ENCODE results near the gene ZNF195.
"Not testable (repeated sequence)": the region's sequence is repeated elsewhere in the genome, so short reads cannot be mapped to it uniquely, and the experiment has no call there.

The ZNF195 gene

DNA sequence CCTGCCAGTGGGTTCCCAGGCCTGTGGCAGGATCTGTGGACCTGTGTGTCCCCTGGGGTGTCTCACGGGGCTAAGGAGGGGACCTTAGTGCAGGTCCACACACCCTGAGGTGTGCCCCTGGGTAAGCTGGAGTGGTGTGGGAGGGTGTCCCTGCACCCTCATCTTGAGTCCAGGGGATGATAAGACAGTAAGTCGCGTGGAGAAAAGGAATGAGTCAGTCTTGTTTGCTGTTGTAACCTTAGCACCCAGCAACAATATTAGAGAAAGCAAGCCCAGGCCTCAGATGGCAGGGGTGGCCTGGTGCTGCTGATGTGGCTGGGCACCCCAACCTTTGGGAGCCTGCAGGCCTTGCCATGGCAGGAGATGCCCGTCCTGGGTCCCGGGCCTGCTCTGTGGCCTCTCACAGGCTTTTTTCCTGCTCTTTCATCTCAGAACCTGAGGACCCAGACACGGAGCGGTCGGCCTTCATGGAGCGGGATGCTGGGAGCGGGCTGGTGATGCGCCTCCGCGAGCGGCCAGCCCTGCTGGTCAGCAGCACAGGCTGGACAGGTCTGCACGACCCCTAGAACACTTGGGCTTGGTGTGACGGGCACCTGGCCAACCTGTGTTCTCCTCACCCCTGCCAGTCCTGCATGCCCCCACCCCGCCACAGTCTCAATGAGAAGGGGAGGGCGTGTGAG lies 23.4 kb upstream of the ZNF195 start:
- not testable (repeated sequence) for DNase-seq (ENCODE audit: low read depth)

DNA sequence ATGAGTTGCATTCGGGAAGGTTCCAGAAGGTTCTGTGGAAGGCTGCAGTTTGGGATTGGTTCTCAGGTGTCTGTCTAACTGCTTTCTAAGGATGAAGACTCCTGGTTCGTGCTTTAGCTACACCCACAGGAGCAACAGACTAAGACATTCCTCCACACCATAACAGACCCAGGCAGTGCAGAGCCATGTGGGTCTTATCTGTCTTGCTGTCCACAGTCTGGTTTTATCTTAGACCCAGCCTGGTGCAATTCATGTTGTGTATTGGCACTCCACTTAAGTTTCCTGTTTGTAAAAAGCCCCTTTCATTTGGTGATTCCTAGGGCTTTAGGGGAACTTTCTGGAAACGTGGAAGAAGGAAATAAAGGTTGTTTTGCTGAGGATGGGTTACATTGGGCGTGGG lies 22.1 kb upstream of the ZNF195 start:
- DNase-seq (ENCODE audit: low read depth) = not testable (repeated sequence)

DNA sequence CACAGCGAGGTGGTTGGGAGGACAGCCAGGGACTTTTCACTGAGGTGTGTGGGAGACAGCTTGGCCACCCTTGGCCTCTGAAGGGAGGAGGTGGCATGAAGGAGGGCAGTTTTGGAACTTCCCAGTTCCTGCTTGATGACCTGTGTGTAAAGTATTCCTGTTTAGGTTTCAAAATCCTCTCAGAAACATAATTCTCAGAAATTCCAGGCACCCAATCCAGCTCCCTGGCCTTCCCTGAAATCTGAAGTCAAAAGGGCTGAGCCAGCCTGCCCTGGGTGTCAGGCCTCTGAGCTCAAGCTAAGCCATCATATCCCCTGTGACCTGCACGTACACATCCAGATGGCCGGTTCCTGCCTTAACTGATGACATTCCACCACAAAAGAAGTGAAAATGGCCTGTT lies 19.6 kb upstream of the ZNF195 start:
- not testable (repeated sequence) for DNase-seq (ENCODE audit: low read depth)

DNA sequence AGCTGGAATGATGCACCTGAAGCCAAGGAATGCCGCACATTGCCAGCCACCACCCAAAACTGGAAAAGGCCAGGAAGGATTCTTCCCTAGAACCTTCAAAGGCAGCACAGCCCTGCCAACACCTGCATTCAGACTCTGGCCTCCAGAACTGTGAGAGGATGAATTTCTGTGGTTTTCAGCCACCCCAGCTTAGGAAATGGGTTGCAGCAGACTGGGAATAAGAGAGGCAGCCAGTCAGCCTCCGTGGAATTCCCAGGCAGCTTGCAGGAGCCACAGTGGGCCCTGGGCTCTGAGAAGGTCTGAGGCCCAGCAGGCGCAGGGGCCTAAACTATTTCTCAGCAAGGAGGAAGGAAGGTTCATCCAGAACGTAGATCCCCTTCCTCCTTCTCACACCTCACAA lies 19.2 kb upstream of the ZNF195 start:
- not testable (repeated sequence) for DNase-seq (ENCODE audit: low read depth)

DNA sequence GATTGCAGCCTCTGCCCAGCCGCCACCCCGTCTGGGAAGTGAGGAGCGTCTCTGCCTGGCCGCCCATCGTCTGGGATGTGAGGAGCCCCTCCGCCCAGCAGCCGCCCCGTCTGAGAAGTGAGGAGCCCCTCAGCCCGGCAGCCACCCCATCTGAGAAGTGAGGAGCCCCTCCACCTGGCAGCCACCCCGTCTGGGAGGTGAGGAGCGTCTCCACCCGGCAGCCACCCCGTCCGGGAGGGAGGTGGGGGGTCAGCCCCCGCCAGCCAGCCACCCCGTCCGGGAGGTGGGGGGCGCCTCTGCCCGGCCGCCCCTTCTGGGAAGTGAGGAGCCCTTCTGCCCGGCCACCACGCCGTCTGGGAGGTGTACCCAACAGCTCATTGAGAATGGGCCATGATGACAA lies 18.3 kb upstream of the ZNF195 start:
- DNase-seq (ENCODE audit: low read depth) = not testable (repeated sequence)

DNA sequence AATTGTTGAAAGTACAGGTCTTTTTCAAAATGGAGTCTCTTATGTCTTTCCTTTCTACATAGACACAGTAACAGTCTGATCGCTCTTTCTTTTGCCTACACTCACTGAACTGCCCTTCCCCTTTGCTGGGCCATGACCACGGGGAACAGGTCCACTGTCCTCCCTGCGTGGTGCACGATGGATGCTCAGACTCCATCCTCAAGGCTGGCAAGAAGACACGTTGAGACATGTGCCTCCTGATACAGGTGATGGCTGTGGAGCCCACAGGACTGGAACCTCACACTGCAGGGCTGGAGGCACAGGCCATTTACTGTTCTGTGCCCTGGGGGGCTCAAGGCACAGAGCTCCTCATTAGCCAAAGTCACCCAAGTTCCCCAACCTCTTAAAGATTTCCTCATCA lies 16.5 kb upstream of the ZNF195 start:
- not testable (repeated sequence) for DNase-seq (ENCODE audit: low read depth)

DNA sequence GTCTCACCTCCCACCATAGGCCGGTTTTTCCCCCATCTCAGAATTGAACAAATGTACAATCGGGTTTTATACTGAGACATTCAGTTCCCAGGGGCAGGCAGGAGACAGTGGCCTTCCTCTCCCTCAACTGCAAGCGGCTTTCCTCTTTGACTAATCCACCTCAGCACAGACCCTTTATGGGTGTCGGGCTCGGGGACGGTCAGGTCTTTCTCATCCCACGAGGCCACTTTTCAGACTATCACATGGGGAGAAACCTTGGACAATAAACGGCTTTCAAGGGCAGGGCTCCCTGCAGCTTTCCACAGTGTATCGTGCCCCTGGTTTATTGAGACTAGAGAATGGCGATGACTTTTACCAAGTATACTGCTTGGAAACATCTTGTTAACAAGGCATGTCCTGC lies 16.0 kb upstream of the ZNF195 start:
- DNase-seq (ENCODE audit: low read depth) = not testable (repeated sequence)

DNA sequence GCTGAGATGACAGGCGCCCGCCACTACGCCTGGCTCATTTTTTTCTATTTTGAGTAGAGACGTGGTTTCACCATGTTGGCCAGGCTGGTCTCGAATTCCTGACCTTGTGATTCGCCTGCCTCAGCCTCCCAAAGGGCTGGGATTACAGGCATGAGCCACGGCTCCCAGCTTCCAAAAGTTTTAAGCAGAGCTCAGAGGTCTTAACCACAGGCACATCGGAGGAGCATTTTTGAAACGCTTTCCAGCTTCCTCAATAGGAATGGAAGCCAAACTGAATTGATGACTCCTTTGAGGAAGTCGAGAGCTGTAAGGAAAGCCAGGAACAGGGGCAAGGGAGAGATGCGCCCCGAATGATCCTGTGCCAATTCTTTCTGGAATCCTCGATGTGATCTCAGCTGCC lies 14.5 kb upstream of the ZNF195 start:
- DNase-seq (ENCODE audit: low read depth) = not testable (repeated sequence)

DNA sequence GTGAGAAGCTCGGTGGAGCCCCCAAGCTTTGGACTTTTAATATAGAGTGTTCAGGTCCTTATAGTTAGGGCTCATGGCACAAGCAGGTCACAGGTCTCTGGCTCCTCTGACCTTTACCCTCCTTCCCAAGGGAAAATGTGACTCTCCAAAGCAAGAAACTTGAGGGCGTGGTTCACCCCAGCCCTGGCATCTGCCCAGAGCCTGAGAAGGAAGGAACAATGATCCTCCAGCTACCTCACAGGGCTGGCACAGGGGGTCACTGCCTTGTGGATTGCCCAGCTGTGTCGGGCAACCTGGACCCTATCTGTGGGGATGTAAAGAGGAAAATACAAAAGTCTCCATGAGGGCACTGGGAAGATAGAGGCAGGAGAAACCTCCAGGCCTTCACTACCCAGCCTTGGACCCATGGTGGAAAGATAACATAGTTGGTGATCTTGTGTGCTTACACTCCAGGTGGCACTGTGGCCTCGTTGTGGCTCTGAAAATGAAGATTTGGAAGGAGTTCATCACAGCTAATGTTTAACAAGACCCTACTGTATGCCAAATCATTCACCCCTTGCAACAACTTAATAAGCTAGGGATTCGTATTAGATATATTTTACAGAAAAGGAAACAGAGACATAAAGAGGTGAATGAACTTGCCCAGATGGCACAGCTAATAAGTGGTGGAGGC lies 3.8 kb upstream of the ZNF195 start:
- DNase-seq (ENCODE audit: low read depth) = no peak

DNA sequence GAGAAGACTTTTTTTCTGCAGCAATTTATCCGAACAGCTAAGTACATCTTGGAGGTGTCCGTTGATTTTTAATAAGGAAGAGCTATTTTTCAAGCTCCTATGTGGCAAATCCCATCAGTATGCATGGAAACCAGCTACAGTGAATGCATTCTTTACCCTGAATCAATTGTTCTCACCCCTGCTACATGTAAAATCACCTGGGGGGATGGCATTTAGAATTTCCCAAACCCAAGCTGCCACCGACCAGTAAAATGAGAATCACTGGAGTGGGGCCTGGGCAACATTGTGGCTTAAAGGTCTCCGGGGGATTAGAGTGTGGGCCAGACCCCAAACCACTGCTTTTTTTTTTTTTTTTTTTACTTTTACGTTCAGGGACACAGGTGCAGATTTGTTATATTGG lies 2.8 kb upstream of the ZNF195 start:
- no peak for DNase-seq (ENCODE audit: low read depth)

DNA sequence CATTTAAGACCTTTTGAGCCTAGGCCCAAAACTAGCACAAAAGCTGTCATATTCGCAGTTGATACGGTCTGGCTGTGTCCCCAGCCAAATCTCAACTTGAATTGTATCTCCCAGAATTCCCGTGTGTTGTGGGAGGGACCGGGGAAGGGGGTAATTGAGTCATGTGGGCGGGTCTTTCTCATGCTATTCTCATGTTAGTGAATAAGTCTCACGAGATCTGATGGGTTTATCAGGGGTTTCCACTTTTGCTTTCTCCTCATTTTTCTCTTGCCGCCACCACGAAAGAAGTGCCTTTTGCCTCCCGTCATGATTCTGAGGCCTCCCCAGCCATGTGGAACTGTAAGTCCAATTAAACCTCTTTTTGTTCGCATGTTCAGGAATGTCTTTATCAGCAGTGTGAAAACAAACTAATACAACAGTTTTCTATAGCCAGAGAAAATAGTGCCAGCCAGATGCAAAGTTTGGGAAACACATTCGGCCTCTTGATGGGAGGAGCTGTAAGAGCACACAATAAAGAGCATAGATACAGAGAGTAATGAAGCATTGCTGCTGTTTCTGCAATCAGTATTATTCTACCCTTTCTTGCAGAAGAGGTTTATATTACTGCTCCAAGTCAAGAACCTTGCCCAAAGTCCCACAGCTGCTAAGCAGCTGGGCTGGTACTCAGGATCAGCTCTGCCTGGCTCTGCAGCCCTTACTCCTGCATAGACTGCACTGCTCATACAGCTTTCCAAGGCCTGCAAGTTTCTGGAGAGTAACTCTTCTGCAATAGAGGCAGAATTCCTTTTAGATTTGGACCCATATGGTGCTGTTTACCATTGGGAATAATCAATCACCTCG lies 2.0 kb upstream of the ZNF195 start:
- DNase-seq (ENCODE audit: low read depth) = no peak

DNA sequence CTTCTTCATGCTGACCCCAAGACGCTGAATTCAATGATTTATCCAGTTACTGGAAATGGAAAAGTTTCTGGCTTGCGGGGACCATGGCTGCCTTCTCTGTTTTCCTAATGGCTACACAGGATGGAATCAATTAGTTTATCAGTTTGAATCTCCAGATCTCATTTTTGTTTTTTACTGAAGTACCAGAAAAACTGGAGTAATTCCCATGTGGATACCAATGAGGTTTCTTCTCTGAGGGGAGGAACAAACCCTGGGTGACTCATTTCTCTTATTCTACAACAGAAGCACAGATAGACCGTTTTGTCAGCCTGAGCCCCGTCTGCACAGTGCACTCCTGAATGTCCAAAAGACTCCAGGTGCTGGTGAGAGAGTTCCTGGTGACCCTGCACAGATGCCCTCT lies 3.4 kb downstream of the ZNF195 start:
- no peak for DNase-seq (ENCODE audit: low read depth)

DNA sequence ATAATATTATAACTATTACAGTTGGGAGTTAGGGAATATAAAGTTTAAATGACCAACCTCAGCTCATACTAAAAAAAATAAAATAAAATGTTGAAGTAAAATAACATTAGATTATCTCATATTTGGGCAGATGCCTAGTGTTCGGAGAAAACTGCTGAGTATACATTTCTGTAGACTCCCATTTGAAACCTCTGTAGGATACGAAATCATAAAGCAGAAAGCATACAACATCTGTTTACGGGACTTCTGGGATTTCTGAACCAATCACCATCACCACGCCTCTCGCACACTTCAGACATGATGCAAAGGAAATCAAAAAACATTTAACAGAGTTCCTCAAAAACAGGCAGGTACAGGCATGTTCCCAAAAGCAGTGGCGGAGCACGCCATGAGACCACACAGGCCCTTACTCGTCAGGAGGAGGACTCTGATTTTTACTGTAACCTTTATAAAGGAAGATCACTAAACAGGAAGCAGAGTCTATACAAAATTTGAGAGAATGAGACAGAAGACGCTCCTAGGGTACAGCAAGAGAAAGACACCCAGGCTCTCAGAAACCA lies 8.6 kb downstream of the ZNF195 start:
- no peak for DNase-seq (ENCODE audit: low read depth)

DNA sequence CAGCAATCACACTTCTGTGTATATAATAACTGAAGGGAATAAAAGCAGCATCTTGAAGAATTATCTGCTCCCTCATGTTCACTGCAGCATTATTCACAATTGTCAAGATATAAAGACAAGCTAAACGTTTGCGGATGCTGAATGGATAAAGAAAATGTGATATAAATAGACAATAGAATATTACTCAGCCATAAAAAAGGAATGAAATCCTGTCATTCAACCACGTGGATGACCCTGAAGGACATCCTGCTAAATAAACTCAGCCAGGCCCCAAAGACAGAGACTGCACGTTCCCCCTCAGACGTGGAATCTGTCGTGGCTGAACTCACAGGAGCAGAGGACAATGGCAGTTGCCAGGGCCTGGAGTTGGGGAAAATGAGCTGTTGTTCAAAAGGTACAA lies 9.6 kb downstream of the ZNF195 start:
- DNase-seq (ENCODE audit: low read depth) = no peak

DNA sequence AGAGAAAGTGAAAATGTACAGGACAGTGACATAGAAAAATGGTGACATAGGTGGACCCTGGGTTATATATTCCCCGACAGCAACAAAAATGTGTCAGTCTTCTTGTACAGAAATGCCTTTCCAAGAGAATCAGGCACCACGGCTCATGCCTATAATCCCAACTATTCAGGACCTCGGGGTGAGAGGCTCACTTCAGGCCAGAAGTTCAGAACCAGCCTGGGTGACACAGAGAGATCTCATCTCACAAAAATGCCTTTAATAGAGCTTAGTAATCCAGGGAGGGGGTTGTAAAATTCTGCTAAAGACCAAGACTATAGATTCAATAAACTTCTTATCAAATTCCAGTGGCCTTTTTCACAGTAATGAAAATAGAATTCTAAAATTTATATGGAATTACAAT lies 10.7 kb downstream of the ZNF195 start:
- no peak for DNase-seq (ENCODE audit: low read depth)

DNA sequence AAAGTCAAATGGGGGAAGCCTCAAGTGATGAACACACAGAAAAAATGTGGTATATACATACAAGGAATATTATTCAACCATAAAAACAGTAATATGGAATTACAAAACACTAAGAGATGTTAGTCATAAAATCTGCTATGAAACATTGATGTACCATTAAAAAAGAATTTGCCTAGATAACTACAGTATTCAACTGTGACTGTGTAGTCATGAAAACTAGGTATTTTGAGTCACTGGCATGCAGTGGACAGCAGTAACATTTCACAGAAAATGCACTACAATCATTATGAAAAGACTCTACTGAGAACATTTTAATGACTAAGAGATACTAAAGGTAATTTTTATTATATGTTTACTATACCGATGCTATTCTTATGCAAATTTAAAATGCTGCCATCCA lies 11.7 kb downstream of the ZNF195 start:
- no peak for DNase-seq (ENCODE audit: low read depth)

DNA sequence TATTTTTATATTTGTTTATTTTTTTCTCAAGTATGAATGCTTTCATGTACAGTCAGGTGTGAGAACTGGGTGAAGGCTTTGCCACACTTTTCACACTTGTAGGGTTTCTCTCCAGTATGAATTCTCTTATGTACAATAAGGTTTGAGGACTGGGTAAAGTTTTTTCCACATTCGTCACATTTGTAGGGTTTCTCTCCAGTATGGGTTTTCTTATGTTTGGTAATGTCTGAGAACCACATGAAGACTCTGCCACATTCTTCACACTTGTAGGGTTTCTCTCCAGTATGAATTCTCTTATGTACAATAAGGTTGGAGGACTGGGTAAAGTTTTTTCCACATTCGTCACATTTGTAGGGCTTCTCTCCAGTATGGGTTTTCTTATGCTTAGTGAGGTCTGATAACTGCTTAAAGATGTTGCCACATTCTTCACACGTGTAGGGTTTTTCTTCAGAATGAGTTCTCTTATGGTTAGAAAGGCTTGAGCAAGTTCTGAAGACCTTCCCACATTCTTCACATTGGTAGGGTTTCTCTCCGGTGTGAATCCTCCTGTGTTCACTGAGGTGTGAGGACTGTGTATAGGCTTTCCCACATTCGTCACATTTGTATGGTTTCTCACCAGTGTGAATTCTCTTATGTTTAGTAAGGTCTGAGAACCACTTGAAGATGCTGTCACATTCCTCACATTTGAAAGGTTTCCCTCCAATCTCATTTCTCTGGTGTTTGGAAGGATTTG lies 19.7 kb downstream of the ZNF195 start:
- no peak for DNase-seq (ENCODE audit: low read depth)

DNA sequence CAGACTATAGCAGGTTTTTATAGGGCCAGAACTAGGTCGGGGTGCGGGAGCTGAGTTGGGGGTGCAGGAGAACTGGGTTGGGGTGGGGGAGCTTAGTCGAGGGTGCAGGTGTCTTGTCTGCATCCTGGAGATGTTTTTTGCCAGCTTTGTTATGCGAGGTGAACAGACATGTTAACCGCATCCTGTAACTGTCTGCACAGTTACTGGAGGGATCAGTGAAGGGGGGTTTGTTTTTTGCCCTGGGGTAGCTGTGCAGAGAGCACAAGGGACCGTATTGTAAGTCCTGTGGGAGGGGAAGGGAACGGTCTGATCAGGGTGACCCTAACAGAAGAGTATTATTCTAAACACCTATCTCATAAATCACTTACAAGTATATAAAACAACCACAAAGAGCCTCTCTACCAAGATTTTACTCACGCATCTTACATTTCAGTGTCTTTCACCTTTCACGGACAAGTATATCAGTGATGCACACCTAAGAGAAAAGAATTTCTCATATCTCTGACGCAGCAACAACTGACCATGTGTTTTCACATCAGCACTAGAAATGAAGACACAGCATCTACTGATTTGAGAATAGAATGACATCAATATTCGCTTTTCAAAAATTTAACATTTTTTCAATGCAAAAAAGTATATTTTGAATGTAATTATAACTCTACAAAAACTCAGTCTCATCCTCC lies 20.8 kb downstream of the ZNF195 start:
- no peak for DNase-seq (ENCODE audit: low read depth)

DNA sequence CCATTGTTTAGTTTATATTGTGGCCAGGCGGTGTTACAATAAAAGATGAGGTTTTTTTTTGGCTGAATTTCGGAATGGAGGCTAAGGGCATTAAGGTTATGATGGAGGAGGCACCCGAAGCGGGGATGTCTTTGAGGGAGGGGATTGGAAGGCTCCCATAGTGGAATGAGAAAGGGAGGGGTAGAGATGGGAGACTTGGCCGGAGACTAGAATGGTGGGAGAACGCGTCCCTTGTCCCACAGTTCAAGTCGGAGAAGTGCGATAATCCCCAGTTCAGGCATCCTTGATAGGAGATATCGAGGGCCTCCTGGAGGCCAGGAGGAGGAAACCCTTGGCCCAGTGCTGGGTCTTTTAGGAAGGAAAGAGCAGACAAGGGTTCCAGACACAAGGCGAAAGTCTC lies 21.6 kb downstream of the ZNF195 start:
- DNase-seq (ENCODE audit: low read depth) = no peak

DNA sequence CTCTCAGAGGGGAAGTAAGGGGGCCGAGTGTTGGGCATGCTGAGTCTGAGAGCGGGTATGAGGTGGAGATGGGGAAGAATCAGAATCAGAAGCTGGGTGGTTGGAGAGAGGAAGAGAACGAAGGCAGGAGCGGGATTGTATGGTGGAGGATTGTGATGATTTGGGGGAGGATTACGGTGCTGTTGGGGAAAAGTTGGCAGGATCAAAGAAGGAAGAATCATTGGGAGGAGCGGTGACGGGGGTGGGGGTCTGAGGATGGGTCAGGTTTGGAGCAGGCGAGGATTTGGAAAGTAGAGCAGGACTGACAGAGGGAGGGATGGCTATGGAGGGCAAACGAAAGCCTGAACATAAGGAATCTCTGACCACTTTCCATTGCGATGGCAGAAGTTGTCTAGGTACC lies 22.1 kb downstream of the ZNF195 start:
- DNase-seq (ENCODE audit: low read depth) = no peak

DNA sequence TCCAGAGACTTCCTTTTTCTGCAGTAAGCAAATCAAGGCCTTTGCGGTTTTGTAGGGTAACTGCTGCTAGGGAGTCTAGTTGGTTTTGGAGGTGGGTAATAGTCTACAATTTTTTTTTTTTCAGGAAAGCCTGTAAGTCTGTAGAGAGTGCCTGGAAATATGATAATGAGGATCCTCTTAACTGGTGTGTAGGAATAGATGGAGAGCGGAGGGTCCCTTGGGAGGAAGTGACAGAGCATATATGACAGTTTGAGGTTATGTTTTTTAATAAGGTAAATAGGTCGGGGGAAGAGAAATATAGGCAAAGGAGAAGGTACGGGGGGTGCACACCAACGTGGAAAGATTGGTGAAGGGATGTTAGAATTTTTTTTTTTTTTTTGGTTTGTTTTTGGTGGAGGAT lies 25.9 kb downstream of the ZNF195 start:
- no peak for DNase-seq (ENCODE audit: low read depth)

DNA sequence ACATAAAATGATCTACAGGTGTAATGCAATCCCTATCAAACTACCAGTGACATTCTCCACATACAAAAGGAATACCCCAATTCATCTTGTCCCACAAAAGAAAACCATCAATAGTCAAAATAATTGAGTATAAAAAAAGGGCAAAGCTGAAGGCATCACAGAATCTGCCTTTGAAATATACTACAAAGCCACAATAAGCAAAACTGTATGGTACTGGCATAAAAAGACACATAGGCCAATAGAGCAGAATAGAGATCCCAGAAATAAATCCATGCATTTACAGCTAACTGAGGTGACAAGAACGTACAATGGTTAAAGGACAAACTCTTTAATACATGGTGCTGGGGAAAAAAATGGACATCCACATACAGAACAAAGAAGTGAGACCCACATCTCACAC lies 31.8 kb downstream of the ZNF195 start:
- DNase-seq (ENCODE audit: low read depth) = no peak

Data from activated gamma-delta T cell treated with anti-CD3 and anti-CD28 coated beads, Interleukin-2, amount 50 U/mL, for 16 hours (primary cell).